GM12891 (cell line): ENCODE measurements around the gene FCN1.

Source experiments
- PAX5 ChIP-seq: IDR thresholded peaks from 2 replicates; pipeline ENCODE4 v1.6.1; 2011; ENCODE audit warnings: low read length, moderate library complexity, mild to moderate bottlenecking; ENCODE audit not compliant: insufficient read depth, severe bottlenecking
- POLR2A ChIP-seq: IDR thresholded peaks from 2 replicates; pipeline ENCODE4 v1.6.1; 2011; ENCODE audit warnings: low read depth, low read length, control low read depth
- POLR2AphosphoS5 ChIP-seq: IDR thresholded peaks from 2 replicates; pipeline ENCODE4 v1.6.1; 2011; ENCODE audit warnings: low read depth, low read length, control low read depth
- TAF1 ChIP-seq: IDR thresholded peaks from 2 replicates; pipeline ENCODE4 v1.6.1; 2011; ENCODE audit warnings: low read depth, low read length, control low read depth

DNA sequence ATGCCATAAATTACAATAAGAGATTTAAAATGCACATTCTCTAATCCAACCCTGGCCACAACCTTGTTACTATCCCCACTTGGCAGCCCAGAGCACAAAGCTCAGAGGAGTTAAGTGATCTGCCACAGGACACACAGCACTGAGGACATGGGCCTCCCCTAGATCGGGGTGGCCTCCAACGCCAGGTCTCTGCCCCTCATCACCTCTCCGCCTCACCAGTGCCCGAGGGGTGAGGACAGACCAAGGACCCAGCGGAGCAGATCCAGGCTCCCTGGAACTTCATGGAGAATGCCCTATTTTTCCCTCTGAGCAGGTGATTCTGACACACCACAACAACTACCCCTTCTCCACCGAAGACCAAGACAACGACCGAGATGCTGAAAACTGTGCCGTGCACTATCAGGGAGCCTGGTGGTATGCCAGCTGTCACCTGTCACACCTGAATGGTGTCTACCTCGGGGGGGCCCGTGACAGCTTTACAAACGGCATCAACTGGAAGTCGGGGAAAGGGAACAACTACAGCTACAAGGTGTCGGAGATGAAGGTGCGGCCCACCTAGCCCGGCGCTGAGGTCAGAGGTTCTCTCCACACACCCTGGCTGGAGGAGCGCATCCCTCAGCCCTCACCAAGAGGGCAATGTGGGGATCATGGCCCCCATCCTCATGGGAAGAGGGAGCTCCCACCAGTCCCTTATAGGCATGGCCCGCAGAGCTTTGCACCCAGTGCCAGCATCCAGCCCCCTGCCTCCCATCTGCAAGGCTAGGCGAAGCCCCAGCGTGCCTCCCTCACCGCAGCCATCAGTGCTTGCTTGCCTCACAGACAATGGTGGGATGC, 49.6 kb downstream of the FCN1 start:
- TF ChIP-seq TAF1 (no peak), POLR2A (no peak), POLR2AphosphoS5 (no peak), PAX5 (no peak)
